ENCODE data around the gene PAQR5. TPM values are rescaled to one million over a fixed set of nuclear protein-coding genes. Genes with fewer than 3 reads are reported as not detected.

The PAQR5 gene
- total RNA-seq, 1 experiment from 2014 or later: 9.4 TPM

- Mint-ChIP-seq H3K4me1 (peaks cover 28% of the 10 kb centered on the region), H3K36me3 (peaks cover 19% of the 10 kb centered on the region), H3K9me3 (peaks cover 16% of the 10 kb centered on the region), H3K27ac (no peak overlapping the region), H3K4me3 (no peak overlapping the region), H3K27me3 (ENCODE audit: low read depth) (no peaks in the 10 kb centered on the region)
- TF ChIP-seq NR1H2 (CRISPR knock-in tag; IDR thresholded peaks at IDR 0.05) (no peak), ATF3 (CRISPR knock-in tag; conservative IDR thresholded peaks at IDR 0.05) (no peak), MLX (CRISPR knock-in tag; IDR thresholded peaks at IDR 0.05) (no peak), CTCF (IDR thresholded peaks at IDR 0.05) (no peak), MYBL2 (CRISPR knock-in tag; IDR thresholded peaks at IDR 0.05) (no peak), NR2C2 (CRISPR knock-in tag; IDR thresholded peaks at IDR 0.05) (no peak), SMAD3 (CRISPR knock-in tag; IDR thresholded peaks at IDR 0.05; ENCODE audit: borderline replicate concordance) (no peak), PREB (CRISPR knock-in tag; IDR thresholded peaks at IDR 0.05; ENCODE audit: borderline replicate concordance) (no peak), KAT7 (CRISPR knock-in tag; IDR thresholded peaks at IDR 0.05; ENCODE audit: borderline replicate concordance) (no peak), ATF2 (CRISPR knock-in tag; IDR thresholded peaks at IDR 0.05; ENCODE audit: borderline replicate concordance, low read depth) (no peak), ZNF423 (CRISPR knock-in tag; IDR thresholded peaks at IDR 0.05) (no peak), TP53 (CRISPR knock-in tag; IDR thresholded peaks at IDR 0.05) (no peak), USF1 (CRISPR knock-in tag; IDR thresholded peaks at IDR 0.05) (no peak), E2F1 (CRISPR knock-in tag; IDR thresholded peaks at IDR 0.05) (no peak), ARID4B (CRISPR knock-in tag; IDR thresholded peaks at IDR 0.05; ENCODE audit: borderline replicate concordance) (no peak), CBFB (CRISPR knock-in tag; IDR thresholded peaks at IDR 0.05; ENCODE audit: low read depth) (no peak)
- CTCF ChIA-PET: no interaction called here
- POLR2A ChIA-PET: no interaction called here
- DNase-seq (ENCODE audit: low spot score) (no peak), ATAC-seq (no peak)
These were observed 41.7 kb downstream of the PAQR5 start for GRCh38 chr15:69340243-69340900.

Data from WTC11 (cell line).